ENCODE data around the gene NUDT3.

The NUDT3 gene

GRCh38 chr6:34319471-34319885, 73.0 kb downstream of the NUDT3 start:
- DNase-seq (ENCODE audit: low read depth) = no peak

- DNase-seq (ENCODE audit: low read depth) = no peak
Measured at GRCh38 chr6:34318499-34319470, 73.7 kb downstream of the NUDT3 start.

- no peak for DNase-seq (ENCODE audit: low read depth)
Measured at GRCh38 chr6:34317882-34318498, 74.5 kb downstream of the NUDT3 start.

GRCh38 chr6:34317172-34317477, 75.3 kb downstream of the NUDT3 start:
- no peak for DNase-seq (ENCODE audit: low read depth)

GRCh38 chr6:34316431-34317171, 75.9 kb downstream of the NUDT3 start:
- no peak for DNase-seq (ENCODE audit: low read depth)

GRCh38 chr6:34315780-34316179, 76.7 kb downstream of the NUDT3 start:
- DNase-seq (ENCODE audit: low read depth) = no peak

GRCh38 chr6:34315256-34315655, 77.2 kb downstream of the NUDT3 start:
- no peak for DNase-seq (ENCODE audit: low read depth)

- no peak for DNase-seq (ENCODE audit: low read depth)
Measured at GRCh38 chr6:34312259-34312658, 80.2 kb downstream of the NUDT3 start.

GRCh38 chr6:34310817-34311216, 81.7 kb downstream of the NUDT3 start:
- no peak for DNase-seq (ENCODE audit: low read depth)

GRCh38 chr6:34308483-34308882, 84.0 kb downstream of the NUDT3 start:
- DNase-seq (ENCODE audit: low read depth) = no peak

- DNase-seq (ENCODE audit: low read depth) = no peak
Measured at GRCh38 chr6:34305982-34306708, 86.3 kb downstream of the NUDT3 start.

GRCh38 chr6:34305497-34305896, 87.0 kb downstream of the NUDT3 start:
- DNase-seq (ENCODE audit: low read depth) = no peak

GRCh38 chr6:34304164-34304563, 88.3 kb downstream of the NUDT3 start:
- DNase-seq (ENCODE audit: low read depth) = no peak

- no peak for DNase-seq (ENCODE audit: low read depth)
Measured at GRCh38 chr6:34302929-34303328, 89.5 kb downstream of the NUDT3 start.

- no peak for DNase-seq (ENCODE audit: low read depth)
Measured at GRCh38 chr6:34301408-34301807, 91.1 kb downstream of the NUDT3 start.

- DNase-seq (ENCODE audit: low read depth) = no peak
Measured at GRCh38 chr6:34300332-34300751, 92.1 kb downstream of the NUDT3 start.

GRCh38 chr6:34298941-34299340, 93.5 kb downstream of the NUDT3 start:
- no peak for DNase-seq (ENCODE audit: low read depth)

GRCh38 chr6:34295721-34296120, 96.7 kb downstream of the NUDT3 start:
- DNase-seq (ENCODE audit: low read depth) = no peak

GRCh38 chr6:34292954-34293353, 99.5 kb downstream of the NUDT3 start:
- no peak for DNase-seq (ENCODE audit: low read depth)

- DNase-seq (ENCODE audit: low read depth) = no peak
Measured at GRCh38 chr6:34289137-34289536, 103.3 kb downstream of the NUDT3 start.

GRCh38 chr6:34288581-34288980, 103.9 kb downstream of the NUDT3 start:
- no peak for DNase-seq (ENCODE audit: low read depth)
